Activated T-cell treated with anti-CD3 and anti-CD28 coated beads, Interleukin-2, amount 50 U/mL, for 1 hour (primary cell): ENCODE results near the gene CFAP61.

ENCODE experiments used
- DNase-seq: peaks from one replicate; pipeline ENCODE4 v3.0.0-alpha.2; 2020

CFAP61 gene

GRCh38 chr20:20174089-20174835 is 121.9 kb downstream of the CFAP61 start:
- no peak for DNase-seq

GRCh38 chr20:20181322-20181721 is 129.0 kb downstream of the CFAP61 start:
- DNase-seq, result no peak

GRCh38 chr20:20184149-20184548 is 131.8 kb downstream of the CFAP61 start:
- DNase-seq, result no peak

- DNase-seq, result no peak
Observed at GRCh38 chr20:20184706-20185105, 132.4 kb downstream of the CFAP61 start.

- no peak for DNase-seq
Observed at GRCh38 chr20:20188647-20189046, 136.3 kb downstream of the CFAP61 start.

GRCh38 chr20:20192366-20192765 is 140.0 kb downstream of the CFAP61 start:
- DNase-seq, result no peak

- no peak for DNase-seq
Observed at GRCh38 chr20:20195021-20195705, 142.8 kb downstream of the CFAP61 start.

GRCh38 chr20:20196610-20197009 is 144.3 kb downstream of the CFAP61 start:
- DNase-seq, result no peak

- DNase-seq, result no peak
Observed at GRCh38 chr20:20198011-20198410, 145.7 kb downstream of the CFAP61 start.

GRCh38 chr20:20199361-20200160 is 147.2 kb downstream of the CFAP61 start:
- DNase-seq, result no peak

- no peak for DNase-seq
Observed at GRCh38 chr20:20201124-20201523, 148.8 kb downstream of the CFAP61 start.

- DNase-seq, result no peak
Observed at GRCh38 chr20:20201639-20202038, 149.3 kb downstream of the CFAP61 start.

- DNase-seq, result no peak
Observed at GRCh38 chr20:20202768-20203167, 150.4 kb downstream of the CFAP61 start.

- DNase-seq, result no peak
Observed at GRCh38 chr20:20203784-20204183, 151.5 kb downstream of the CFAP61 start.

GRCh38 chr20:20204256-20204655 is 151.9 kb downstream of the CFAP61 start:
- no peak for DNase-seq

GRCh38 chr20:20205141-20205861 is 153.0 kb downstream of the CFAP61 start:
- DNase-seq, result no peak

GRCh38 chr20:20205862-20206236 is 153.5 kb downstream of the CFAP61 start:
- DNase-seq, result no peak

- DNase-seq, result no peak
Observed at GRCh38 chr20:20206788-20207187, 154.5 kb downstream of the CFAP61 start.

- DNase-seq, result no peak
Observed at GRCh38 chr20:20207291-20207690, 155.0 kb downstream of the CFAP61 start.

GRCh38 chr20:20207872-20208271 is 155.5 kb downstream of the CFAP61 start:
- no peak for DNase-seq

GRCh38 chr20:20209684-20210083 is 157.4 kb downstream of the CFAP61 start:
- no peak for DNase-seq

GRCh38 chr20:20210327-20210726 is 158.0 kb downstream of the CFAP61 start:
- DNase-seq, result no peak

GRCh38 chr20:20210943-20211273 is 158.6 kb downstream of the CFAP61 start:
- no peak for DNase-seq
